HUES6 (cell line): ENCODE measurements around the gene ZNF652.
"Not testable (repeated sequence)": the region's sequence is repeated elsewhere in the genome, so short reads cannot be mapped to it uniquely, and the experiment has no call there.

ENCODE experiments used
- H3K27ac ChIP-seq: 2 replicates; pipeline ENCODE4 v1.7.0; 2013; ENCODE audit warnings: low read depth, mild to moderate bottlenecking, low read length, inconsistent platforms
- H3K27me3 ChIP-seq: 2 replicates; pipeline ENCODE4 v1.6.1; 2013; ENCODE audit warnings: low read length; ENCODE audit not compliant: control insufficient read depth, insufficient read depth
- H3K36me3 ChIP-seq: 2 replicates; pipeline ENCODE4 v1.6.1; 2013; ENCODE audit warnings: low read length; ENCODE audit not compliant: control insufficient read depth, insufficient read depth
- H3K4me1 ChIP-seq: 2 replicates; pipeline ENCODE4 v1.6.1; 2013; ENCODE audit warnings: low read length; ENCODE audit not compliant: control insufficient read depth, insufficient read depth
- H3K4me3 ChIP-seq: 2 replicates; pipeline ENCODE4 v1.5.1; 2013; ENCODE audit warnings: low read depth, low read length
- H3K9ac ChIP-seq: one replicate; pipeline ENCODE4 v1.6.1; 2013; ENCODE audit warnings: mild to moderate bottlenecking, low read length
- H3K9me3 ChIP-seq: 2 replicates; pipeline ENCODE4 v1.6.1; 2013; ENCODE audit warnings: low read depth, low read length; ENCODE audit not compliant: control insufficient read depth, insufficient read depth

The ZNF652 gene

GRCh38 chr17:49280918-49281317, 81.1 kb downstream of the ZNF652 start:
- Histone ChIP-seq H3K9me3 (no peaks in the 10 kb centered on the region), H3K36me3 (no peaks in the 10 kb centered on the region), H3K27ac (no peak overlapping the region), H3K4me1 (peaks cover 10% of the 10 kb centered on the region), H3K9ac (no peak overlapping the region), H3K4me3 (no peak overlapping the region), H3K27me3 (no peaks in the 10 kb centered on the region)

- no peak overlapping the region for H3K9ac ChIP-seq
- no peaks in the 10 kb centered on the region for H3K9me3 ChIP-seq
- no peaks in the 10 kb centered on the region for H3K36me3 ChIP-seq
Measured at GRCh38 chr17:49280061-49280460, 82.0 kb downstream of the ZNF652 start.

GRCh38 chr17:49279263-49280015, 82.6 kb downstream of the ZNF652 start:
- not testable (repeated sequence) for H3K4me1 ChIP-seq, H3K36me3 ChIP-seq, H3K9me3 ChIP-seq, H3K4me3 ChIP-seq, H3K27me3 ChIP-seq, H3K27ac ChIP-seq, H3K9ac ChIP-seq

More at GRCh38 chr17:49280061-49280460, 82.0 kb downstream of the ZNF652 start:
- Histone ChIP-seq H3K4me3 (no peak overlapping the region), H3K27ac (no peak overlapping the region), H3K27me3 (no peaks in the 10 kb centered on the region), H3K4me1 (peaks cover 6% of the 10 kb centered on the region; the same call in 1 of the 2 replicates)

- H3K27me3 ChIP-seq: no peaks in the 10 kb centered on the region
- peaks cover 6% of the 10 kb centered on the region; the same call in 1 of the 2 replicates for H3K4me1 ChIP-seq
- no peak overlapping the region for H3K9ac ChIP-seq
- no peak overlapping the region for H3K27ac ChIP-seq
- no peaks in the 10 kb centered on the region for H3K9me3 ChIP-seq
- H3K4me3 ChIP-seq: no peak overlapping the region
- H3K36me3 ChIP-seq: no peaks in the 10 kb centered on the region
Measured at GRCh38 chr17:49278076-49278475, 84.0 kb downstream of the ZNF652 start.

- Histone ChIP-seq H3K4me1 (peaks cover 6% of the 10 kb centered on the region; the same call in 1 of the 2 replicates), H3K4me3 (no peak overlapping the region), H3K36me3 (no peaks in the 10 kb centered on the region), H3K9ac (no peak overlapping the region), H3K27ac (no peak overlapping the region), H3K27me3 (no peaks in the 10 kb centered on the region), H3K9me3 (no peaks in the 10 kb centered on the region)
Measured at GRCh38 chr17:49277638-49278037, 84.4 kb downstream of the ZNF652 start.

GRCh38 chr17:49275981-49276380, 86.1 kb downstream of the ZNF652 start:
- H3K27ac ChIP-seq, H3K9ac ChIP-seq: not testable (repeated sequence)

GRCh38 chr17:49269356-49269755, 92.7 kb downstream of the ZNF652 start:
- no peak overlapping the region for H3K4me3 ChIP-seq
- no peak overlapping the region for H3K9ac ChIP-seq
- H3K9me3 ChIP-seq: no peaks in the 10 kb centered on the region
- no peaks in the 10 kb centered on the region for H3K4me1 ChIP-seq
- H3K27me3 ChIP-seq: no peaks in the 10 kb centered on the region
- no peaks in the 10 kb centered on the region for H3K36me3 ChIP-seq
- no peak overlapping the region for H3K27ac ChIP-seq

More at GRCh38 chr17:49275981-49276380, 86.1 kb downstream of the ZNF652 start:
- not testable (repeated sequence) for H3K4me1 ChIP-seq, H3K4me3 ChIP-seq, H3K27me3 ChIP-seq, H3K9me3 ChIP-seq, H3K36me3 ChIP-seq

- Histone ChIP-seq H3K4me3 (no peak overlapping the region), H3K4me1 (no peaks in the 10 kb centered on the region), H3K9ac (no peak overlapping the region), H3K27ac (no peak overlapping the region), H3K9me3 (no peaks in the 10 kb centered on the region), H3K36me3 (no peaks in the 10 kb centered on the region), H3K27me3 (no peaks in the 10 kb centered on the region)
Measured at GRCh38 chr17:49267912-49268311, 94.1 kb downstream of the ZNF652 start.

GRCh38 chr17:49266233-49266632, 95.8 kb downstream of the ZNF652 start:
- peaks cover 1% of the 10 kb centered on the region; the same call in 1 of the 2 replicates for H3K4me1 ChIP-seq
- peaks cover 2% of the 10 kb centered on the region; the same call in 1 of the 2 replicates for H3K27me3 ChIP-seq
- H3K9me3 ChIP-seq: no peaks in the 10 kb centered on the region
- no peaks in the 10 kb centered on the region for H3K36me3 ChIP-seq
- H3K4me3 ChIP-seq: no peak overlapping the region
- H3K27ac ChIP-seq: no peak overlapping the region
- no peak overlapping the region for H3K9ac ChIP-seq

GRCh38 chr17:49261540-49261939, 100.5 kb downstream of the ZNF652 start:
- H3K36me3 ChIP-seq, H3K9ac ChIP-seq, H3K4me3 ChIP-seq, H3K4me1 ChIP-seq, H3K27ac ChIP-seq, H3K9me3 ChIP-seq: not testable (repeated sequence)
- peaks cover 22% of the 10 kb centered on the region for H3K27me3 ChIP-seq

GRCh38 chr17:49260817-49261291, 101.2 kb downstream of the ZNF652 start:
- Histone ChIP-seq H3K4me3 (peak overlapping the region; percentile 69), H3K27ac (no peak overlapping the region), H3K9me3 (no peaks in the 10 kb centered on the region), H3K27me3 (peaks cover 22% of the 10 kb centered on the region), H3K9ac (peak overlapping the region; percentile 70), H3K4me1 (peaks cover 10% of the 10 kb centered on the region), H3K36me3 (no peaks in the 10 kb centered on the region)
